ENCODE data around the gene DLG2. TPM values are rescaled to one million over a fixed set of nuclear protein-coding genes. Genes with fewer than 3 reads are reported as not detected.

The DLG2 gene
- total and polyA plus RNA-seq, 12 donors, result 1.0 to 14.8 (median 7.4) TPM

DNA sequence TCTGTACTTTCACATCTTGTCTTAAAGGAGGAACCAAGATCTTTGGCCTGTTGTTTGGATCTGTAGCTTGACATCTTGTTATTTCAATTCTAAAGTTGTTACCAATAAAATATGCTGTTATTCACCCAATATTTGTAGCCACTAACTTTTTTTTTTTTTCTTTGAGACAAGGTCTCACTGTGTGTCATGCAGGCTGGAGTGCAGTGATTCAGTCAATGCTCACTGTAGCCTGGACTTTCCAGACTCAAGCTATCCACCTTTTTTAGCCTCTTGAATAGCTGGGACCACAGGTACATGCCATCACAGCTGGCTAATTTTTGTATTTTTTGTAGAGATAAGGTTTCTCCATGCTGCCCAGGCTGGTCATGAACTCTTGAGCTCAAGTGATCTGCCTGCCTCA, 769.4 kb downstream of the DLG2 start:
- Histone ChIP-seq H3K36me3 (no peaks in the 10 kb centered on the region), H3K4me1 (no peaks in the 10 kb centered on the region), H3K27me3 (no peaks in the 10 kb centered on the region), H3K27ac (no peak overlapping the region), H3K9me3 (no peaks in the 10 kb centered on the region), H3K4me3 (no peak overlapping the region)
- TF ChIP-seq, protein P1, sequence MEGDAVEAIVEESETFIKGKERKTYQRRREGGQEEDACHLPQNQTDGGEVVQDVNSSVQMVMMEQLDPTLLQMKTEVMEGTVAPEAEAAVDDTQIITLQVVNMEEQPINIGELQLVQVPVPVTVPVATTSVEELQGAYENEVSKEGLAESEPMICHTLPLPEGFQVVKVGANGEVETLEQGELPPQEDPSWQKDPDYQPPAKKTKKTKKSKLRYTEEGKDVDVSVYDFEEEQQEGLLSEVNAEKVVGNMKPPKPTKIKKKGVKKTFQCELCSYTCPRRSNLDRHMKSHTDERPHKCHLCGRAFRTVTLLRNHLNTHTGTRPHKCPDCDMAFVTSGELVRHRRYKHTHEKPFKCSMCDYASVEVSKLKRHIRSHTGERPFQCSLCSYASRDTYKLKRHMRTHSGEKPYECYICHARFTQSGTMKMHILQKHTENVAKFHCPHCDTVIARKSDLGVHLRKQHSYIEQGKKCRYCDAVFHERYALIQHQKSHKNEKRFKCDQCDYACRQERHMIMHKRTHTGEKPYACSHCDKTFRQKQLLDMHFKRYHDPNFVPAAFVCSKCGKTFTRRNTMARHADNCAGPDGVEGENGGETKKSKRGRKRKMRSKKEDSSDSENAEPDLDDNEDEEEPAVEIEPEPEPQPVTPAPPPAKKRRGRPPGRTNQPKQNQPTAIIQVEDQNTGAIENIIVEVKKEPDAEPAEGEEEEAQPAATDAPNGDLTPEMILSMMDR (IDR thresholded peaks at IDR 0.05), result no peak
- ATAC-seq (no peak), DNase-seq (no peak)
- intact Hi-C loops (cut with DNase I), result no loop called here

DNA sequence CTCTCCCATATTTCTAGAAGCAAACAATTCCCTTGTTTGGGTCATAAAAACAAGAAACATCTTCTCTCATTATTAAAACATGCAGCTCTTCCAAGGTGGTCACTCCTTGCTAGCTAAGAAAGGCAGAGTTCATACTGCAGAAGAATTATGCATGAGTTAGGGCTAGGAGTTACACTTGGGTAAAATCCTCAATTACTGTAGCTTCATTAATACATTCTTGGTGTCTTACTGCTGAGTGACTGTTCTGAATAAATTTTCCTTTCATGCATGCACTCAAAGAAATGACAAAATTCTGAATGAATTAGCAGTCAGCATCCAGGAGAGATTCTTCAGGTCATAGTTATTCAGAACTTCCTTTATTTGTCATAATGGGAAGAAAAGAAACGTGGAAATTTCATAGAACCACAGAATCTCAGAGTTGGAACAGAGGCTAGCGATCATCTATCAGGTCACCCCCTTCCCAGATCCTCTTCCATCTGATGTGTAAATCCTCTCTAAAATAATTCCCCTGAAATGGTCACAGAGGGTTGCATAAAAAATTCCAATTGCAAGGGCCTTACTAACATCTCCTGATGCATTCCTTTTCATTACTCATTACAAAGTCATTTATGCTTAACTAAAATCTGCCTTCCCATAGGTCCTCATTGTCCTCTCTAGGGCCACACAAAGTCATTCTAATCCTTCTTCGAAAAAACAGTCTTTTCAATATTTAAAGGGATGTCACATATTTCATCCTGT, 771.5 kb downstream of the DLG2 start:
- ATAC-seq (no peak), DNase-seq (no peak)
- H3K27me3 ChIP-seq, result no peaks in the 10 kb centered on the region
- H3K4me3 ChIP-seq, result no peak overlapping the region
- H3K36me3 ChIP-seq, result no peaks in the 10 kb centered on the region
- WGBS, 2 donors, result 81 to 90% methylated on average over 3 of the region's 3 CpGs
- no peaks in the 10 kb centered on the region for H3K9me3 ChIP-seq
- H3K27ac ChIP-seq, result no peak overlapping the region
- H3K4me1 ChIP-seq, result no peaks in the 10 kb centered on the region
- intact Hi-C loops (cut with DNase I), result no loop called here
- TF ChIP-seq, protein P1 (IDR thresholded peaks at IDR 0.05), result no peak

DNA sequence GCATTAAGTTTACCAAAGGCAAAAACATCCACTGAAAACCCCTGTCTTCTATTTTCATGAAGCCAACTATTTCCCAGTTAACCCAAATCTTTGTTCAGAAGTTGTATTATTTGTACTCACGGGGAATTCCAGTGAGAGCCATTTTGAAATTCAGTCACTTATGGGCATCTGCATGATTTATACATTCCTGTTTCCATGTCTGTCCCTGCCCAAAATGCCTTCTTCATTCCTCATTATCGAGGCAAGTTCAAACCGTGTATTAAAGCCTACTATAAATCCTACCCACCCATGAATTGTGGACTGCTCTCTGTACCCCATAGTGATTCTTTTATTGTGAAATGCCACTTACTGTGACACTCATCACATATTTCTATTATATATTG, 772.7 kb downstream of the DLG2 start:
- intact Hi-C loops (cut with DNase I), result no loop called here
- TF ChIP-seq, protein P1 (IDR thresholded peaks at IDR 0.05), result no peak
- no peaks in the 10 kb centered on the region for H3K27me3 ChIP-seq
- 86 to 89% methylated on average over 3 of the region's 3 CpGs for WGBS, 2 donors
- H3K4me1 ChIP-seq, result no peaks in the 10 kb centered on the region
- no peak overlapping the region for H3K4me3 ChIP-seq
- ATAC-seq (no peak), DNase-seq (no peak)
- no peaks in the 10 kb centered on the region for H3K9me3 ChIP-seq
- no peak overlapping the region for H3K27ac ChIP-seq
- H3K36me3 ChIP-seq, result no peaks in the 10 kb centered on the region

DNA sequence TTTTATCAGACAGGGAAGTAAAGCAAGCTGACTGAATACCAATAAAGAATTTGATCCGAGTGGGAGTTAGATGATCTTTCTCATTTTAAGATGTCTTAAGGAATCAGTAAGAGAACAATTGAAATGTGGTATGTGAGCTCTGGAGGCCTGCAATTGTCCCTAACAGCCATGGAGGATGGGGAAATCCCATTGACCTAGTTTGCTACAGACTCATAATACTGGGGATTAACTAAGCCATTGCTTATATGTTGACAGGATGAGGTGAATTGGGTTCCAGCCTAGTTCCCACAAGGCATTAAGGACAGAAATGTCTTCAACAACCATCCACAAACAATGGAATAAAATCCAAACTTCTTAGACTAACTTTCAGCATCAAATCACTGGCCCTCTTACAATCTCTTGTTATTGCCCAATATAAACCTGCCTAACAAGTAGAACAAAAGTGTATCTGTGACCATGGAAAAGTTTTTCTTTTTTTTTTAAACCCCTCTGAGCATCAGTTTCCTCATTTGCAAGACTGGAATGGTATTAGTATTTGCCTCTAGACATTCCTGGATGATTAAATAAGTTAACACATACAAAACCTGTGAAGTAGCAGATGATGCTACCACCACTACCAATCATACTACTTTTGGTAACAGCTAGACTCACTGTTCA, 773.2 kb downstream of the DLG2 start:
- Histone ChIP-seq H3K27me3 (no peaks in the 10 kb centered on the region), H3K4me1 (no peaks in the 10 kb centered on the region), H3K27ac (no peak overlapping the region), H3K4me3 (no peak overlapping the region), H3K9me3 (no peaks in the 10 kb centered on the region), H3K36me3 (no peaks in the 10 kb centered on the region)
- DNase-seq (no peak), ATAC-seq (no peak)
- 71 to 82% methylated on average over 1 of the region's 1 CpG for WGBS, 2 donors
- TF ChIP-seq, protein P1 (IDR thresholded peaks at IDR 0.05), result no peak
- intact Hi-C loops (cut with DNase I), result no loop called here

All from heart right ventricle (tissue), 16 donors.